CD4-positive, alpha-beta T cell treated with Interleukin-10 for 1 hour (primary cell): ENCODE results near the gene WASF1.
"Not testable (repeated sequence)": the region's sequence is repeated elsewhere in the genome, so short reads cannot be mapped to it uniquely, and the experiment has no call there.

ENCODE experiments used
- DNase-seq: peaks from one replicate; pipeline ENCODE4 v3.0.0-alpha.2; 2020

The WASF1 gene

GRCh38 chr6:110083875-110084585 lies 95.4 kb downstream of the WASF1 start:
- no peak for DNase-seq

GRCh38 chr6:110075406-110075805 lies 104.1 kb downstream of the WASF1 start:
- no peak for DNase-seq

GRCh38 chr6:110073474-110073873 lies 106.0 kb downstream of the WASF1 start:
- DNase-seq: not testable (repeated sequence)

DNA sequence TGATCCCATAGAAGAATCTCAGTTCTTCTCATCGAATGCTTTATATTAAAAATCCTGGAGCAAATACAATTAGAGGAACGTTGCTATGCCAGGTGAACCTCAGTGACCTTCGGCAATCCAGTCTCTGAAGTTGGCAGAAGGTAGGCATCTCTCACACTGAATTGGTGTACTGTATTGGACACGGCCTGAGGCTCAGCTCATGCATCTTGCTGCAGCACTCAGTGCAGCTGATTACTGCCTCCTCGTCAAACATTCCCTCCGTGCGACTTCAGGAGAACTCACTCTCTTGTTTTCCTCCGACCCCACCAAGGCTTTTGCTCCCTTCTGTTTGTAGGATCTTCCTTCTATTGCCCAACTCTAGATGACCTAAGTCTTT lies 110.9 kb downstream of the WASF1 start:
- DNase-seq: no peak

DNA sequence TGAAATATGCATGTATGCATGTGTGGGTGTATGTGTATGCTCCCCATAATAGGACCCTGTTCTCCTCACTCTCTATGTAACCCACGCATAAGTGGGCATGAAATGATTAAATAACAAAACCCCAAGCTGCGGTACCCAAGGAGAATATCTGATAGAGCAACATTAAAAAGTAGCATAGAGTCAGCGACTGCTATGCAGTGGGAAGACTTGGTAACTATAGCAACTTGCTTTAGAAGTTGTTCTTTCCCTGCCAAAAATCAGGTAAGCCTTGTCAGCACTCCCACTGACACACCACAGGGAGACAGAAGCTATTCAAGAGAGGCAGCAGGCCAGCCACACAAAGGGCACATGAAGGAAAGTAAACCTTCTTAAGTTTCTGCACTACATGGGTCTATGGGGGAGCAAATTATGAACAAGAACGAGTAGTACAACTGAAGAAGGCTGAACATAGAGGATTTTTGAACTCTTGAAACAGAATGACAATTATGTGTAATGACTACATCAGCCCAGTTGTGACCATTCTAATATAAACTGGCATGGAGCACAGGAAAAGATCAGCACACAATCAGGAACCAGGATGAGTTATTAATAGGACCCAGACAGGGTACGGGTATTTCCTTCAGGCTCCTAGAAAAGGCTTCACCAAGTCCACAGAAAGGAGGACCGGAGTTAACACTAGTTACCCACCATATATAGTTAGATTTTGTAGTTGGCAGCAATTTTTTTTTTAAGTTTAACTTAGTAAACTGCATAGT lies 111.5 kb downstream of the WASF1 start:
- no peak for DNase-seq

DNA sequence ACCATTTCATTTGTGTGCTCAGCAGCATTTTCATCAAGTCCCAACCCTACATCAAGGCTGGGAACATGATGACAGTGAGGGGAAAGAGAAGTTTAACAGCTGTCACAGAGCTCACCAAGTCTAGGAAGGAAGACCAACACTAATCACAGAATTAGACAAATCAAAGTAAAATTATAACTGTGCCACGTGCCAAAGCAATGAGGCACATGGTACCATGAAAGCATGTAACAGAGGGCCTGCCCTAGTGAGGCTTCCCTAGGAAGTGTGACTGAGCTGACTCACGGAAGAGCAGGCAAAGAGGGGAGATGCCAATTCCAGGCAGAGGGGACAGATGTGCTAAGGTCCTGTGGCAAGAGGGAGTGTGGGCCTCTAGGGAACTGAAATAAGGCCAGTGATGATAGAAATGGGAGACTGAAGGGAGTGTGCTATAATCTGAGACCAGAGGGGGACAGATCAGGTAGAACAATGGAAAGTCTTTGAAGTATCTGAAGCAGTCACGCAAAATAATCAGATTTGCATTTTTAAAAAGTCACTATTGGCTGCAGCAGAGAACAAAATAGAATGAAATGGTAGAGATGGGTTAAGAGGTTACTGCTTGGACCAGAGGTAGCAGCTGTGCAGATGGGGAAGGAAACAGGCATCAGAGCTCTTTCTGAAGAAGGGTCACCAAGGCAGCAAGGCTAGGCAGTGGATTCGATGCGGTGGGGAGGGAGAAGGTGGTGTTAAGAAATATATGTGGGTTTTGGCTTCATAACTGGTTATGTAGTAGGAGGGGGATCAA lies 114.5 kb downstream of the WASF1 start:
- DNase-seq: no peak

- no peak for DNase-seq
Observed at GRCh38 chr6:110063594-110064263, 115.7 kb downstream of the WASF1 start.

DNA sequence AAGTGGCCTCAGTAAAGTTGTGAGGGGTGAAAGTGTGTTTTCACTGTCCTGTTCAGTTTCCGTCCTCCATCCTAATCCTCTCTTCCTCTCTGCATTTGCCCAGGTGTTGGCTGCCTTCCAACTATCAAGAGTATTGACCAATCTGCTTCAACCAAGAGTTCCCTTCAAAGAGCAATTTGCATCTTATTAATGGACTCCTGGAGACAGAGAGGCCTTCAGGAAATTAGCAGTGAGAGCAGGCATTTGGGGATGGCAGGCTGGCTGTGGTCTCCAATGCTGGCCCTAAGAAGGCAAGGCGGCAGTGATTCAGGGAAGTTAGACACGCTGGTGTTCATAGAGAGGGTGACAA lies 124.1 kb downstream of the WASF1 start:
- DNase-seq: no peak

- DNase-seq: no peak
Observed at GRCh38 chr6:110054664-110055386, 124.6 kb downstream of the WASF1 start.

GRCh38 chr6:110053395-110054240 lies 125.9 kb downstream of the WASF1 start:
- peak; percentile 34 for DNase-seq

GRCh38 chr6:110050440-110050813 lies 129.0 kb downstream of the WASF1 start:
- no peak for DNase-seq
